ENCODE data around the gene ST3GAL2.
"Not testable (repeated sequence)": the region's sequence is repeated elsewhere in the genome, so short reads cannot be mapped to it uniquely, and the experiment has no call there.

ST3GAL2 gene

GRCh38 chr16:70419384-70420327 is 19.2 kb downstream of the ST3GAL2 start:
- in situ Hi-C loops (cut with MboI; ENCODE audit: low sequenced_read_pairs), result no loop called here

GRCh38 chr16:70418993-70419318 is 19.9 kb downstream of the ST3GAL2 start:
- in situ Hi-C loops (cut with MboI; ENCODE audit: low sequenced_read_pairs), result no loop called here

- in situ Hi-C loops (cut with MboI; ENCODE audit: low sequenced_read_pairs), result no loop called here
Observed at GRCh38 chr16:70418274-70418992, 20.5 kb downstream of the ST3GAL2 start.

- in situ Hi-C loops (cut with MboI; ENCODE audit: low sequenced_read_pairs), result no loop called here
Observed at GRCh38 chr16:70417661-70418060, 21.2 kb downstream of the ST3GAL2 start.

GRCh38 chr16:70416748-70417616 is 21.9 kb downstream of the ST3GAL2 start:
- in situ Hi-C loops (cut with MboI; ENCODE audit: low sequenced_read_pairs), result no loop called here

GRCh38 chr16:70413572-70413971 is 25.3 kb downstream of the ST3GAL2 start:
- in situ Hi-C loops (cut with MboI; ENCODE audit: low sequenced_read_pairs), result not testable (repeated sequence)

- in situ Hi-C loops (cut with MboI; ENCODE audit: low sequenced_read_pairs), result no loop called here
Observed at GRCh38 chr16:70412385-70412784, 26.5 kb downstream of the ST3GAL2 start.

- in situ Hi-C loops (cut with MboI; ENCODE audit: low sequenced_read_pairs), result no loop called here
Observed at GRCh38 chr16:70410734-70411133, 28.2 kb downstream of the ST3GAL2 start.

GRCh38 chr16:70407811-70408274 is 31.1 kb downstream of the ST3GAL2 start:
- in situ Hi-C loops (cut with MboI; ENCODE audit: low sequenced_read_pairs), result no loop called here

GRCh38 chr16:70406104-70406503 is 32.8 kb downstream of the ST3GAL2 start:
- in situ Hi-C loops (cut with MboI; ENCODE audit: low sequenced_read_pairs), result not testable (repeated sequence)

GRCh38 chr16:70402916-70403659 is 35.8 kb downstream of the ST3GAL2 start:
- in situ Hi-C loops (cut with MboI; ENCODE audit: low sequenced_read_pairs), result no loop called here

- in situ Hi-C loops (cut with MboI; ENCODE audit: low sequenced_read_pairs), result no loop called here
Observed at GRCh38 chr16:70399951-70400350, 38.9 kb downstream of the ST3GAL2 start.

GRCh38 chr16:70399381-70399780 is 39.5 kb downstream of the ST3GAL2 start:
- in situ Hi-C loops (cut with MboI; ENCODE audit: low sequenced_read_pairs), result no loop called here

- in situ Hi-C loops (cut with MboI; ENCODE audit: low sequenced_read_pairs), result no loop called here
Observed at GRCh38 chr16:70398177-70398743, 40.6 kb downstream of the ST3GAL2 start.

- in situ Hi-C loops (cut with MboI; ENCODE audit: low sequenced_read_pairs), result no loop called here
Observed at GRCh38 chr16:70396246-70396904, 42.5 kb downstream of the ST3GAL2 start.

GRCh38 chr16:70395345-70395901 is 43.5 kb downstream of the ST3GAL2 start:
- in situ Hi-C loops (cut with MboI; ENCODE audit: low sequenced_read_pairs), result no loop called here

GRCh38 chr16:70394853-70395252 is 44.0 kb downstream of the ST3GAL2 start:
- in situ Hi-C loops (cut with MboI; ENCODE audit: low sequenced_read_pairs), result no loop called here

- in situ Hi-C loops (cut with MboI; ENCODE audit: low sequenced_read_pairs), result no loop called here
Observed at GRCh38 chr16:70393662-70394061, 45.2 kb downstream of the ST3GAL2 start.

- in situ Hi-C loops (cut with MboI; ENCODE audit: low sequenced_read_pairs), result no loop called here
Observed at GRCh38 chr16:70392606-70393005, 46.3 kb downstream of the ST3GAL2 start.
